Endothelial cell of umbilical vein (primary cell): ENCODE results near the gene ANKS1A. TPM values are rescaled to one million over a fixed set of nuclear protein-coding genes. Genes with fewer than 3 reads are reported as not detected.

Source experiments
- BruUV-seq: library from RNA; stranded (reverse); fragments of 400-500 nt; replicated peaks from 2 replicates; lab custom pipeline; 2021; lab: Mats Ljungman, UMichigan
- CTCF ChIA-PET: fragments of 300-600, 350-600 bp; sonication (Branson Sonifier 250); formaldehyde crosslinking; loops from one replicate; lab custom pipeline; 2021; ENCODE audit warnings: antibody characterized with exemption, inconsistent platforms; lab: Charles Lee
- POLR2A ChIA-PET: fragments of 300-600, 350-600 bp; sonication (Branson Sonifier 250); formaldehyde crosslinking; loops from one replicate; lab custom pipeline; 2021; ENCODE audit warnings: antibody characterized with exemption, inconsistent platforms; lab: Charles Lee
- DNase-seq: peaks from one replicate; pipeline ENCODE4 v3.0.0-alpha.2; 2011; ENCODE audit warnings: low read depth, low spot score
- FAIRE-seq: peaks from 2 replicates; lab custom pipeline; 2011; peaks lifted over from hg19 to GRCh38; lab: Jason Lieb, UNC
- H2AFZ ChIP-seq: 2 replicates; pipeline ENCODE4 v1.6.0; 2012; ENCODE audit warnings: low read depth, low read length, control low read depth, inconsistent platforms
- H3K27ac ChIP-seq: 2 replicates; pipeline ENCODE4 v1.5.1; 2011; ENCODE audit warnings: low read depth, mild to moderate bottlenecking, control low read depth, low read length, moderate library complexity; ENCODE audit not compliant: insufficient read depth
- H3K27me3 ChIP-seq, 2 experiments: 2 replicates each; pipeline versions ENCODE4 v1.6.0 to v1.6.1; 2011; ENCODE audit warnings: low read length in 2 of 2, mixed read lengths in 1 of 2; ENCODE audit not compliant: control insufficient read depth in 2 of 2, insufficient read depth in 2 of 2
- H3K36me3 ChIP-seq, 2 experiments: 2 replicates in 1 of 2; 3 replicates in 1 of 2; pipeline ENCODE4 v1.5.1; 2011; ENCODE audit warnings: low read length in 2 of 2, mild to moderate bottlenecking in 1 of 2, moderate library complexity in 1 of 2; ENCODE audit not compliant: control insufficient read depth in 2 of 2, insufficient read depth in 2 of 2; ENCODE audit errors: extremely low read depth in 1 of 2
- H3K4me1 ChIP-seq: 3 replicates; pipeline ENCODE4 v1.5.1; 2011; ENCODE audit warnings: mild to moderate bottlenecking, low read length; ENCODE audit not compliant: control insufficient read depth, insufficient read depth; ENCODE audit errors: extremely low read depth
- H3K4me2 ChIP-seq: 2 replicates; pipeline ENCODE4 v1.6.1; 2011; ENCODE audit warnings: low read length, control low read depth, mixed read lengths; ENCODE audit not compliant: insufficient read depth
- H3K4me3 ChIP-seq, 3 experiments: fragments of 200-600 bp in 1 of 3; sonication (generic), shearing (Covaris generic) in 1 of 3; replicated peaks in 1 of 3; 2 replicates each; pipeline ENCODE4 v1.5.1; 2011 to 2016; ENCODE audit warnings: control low read depth in 3 of 3, low read length in 3 of 3, mild to moderate bottlenecking in 2 of 3, inconsistent platforms in 1 of 3, low read depth in 1 of 3, moderate library complexity in 1 of 3; ENCODE audit not compliant: insufficient read depth in 1 of 3
- H3K79me2 ChIP-seq: 2 replicates; pipeline ENCODE4 v1.6.0; 2012; ENCODE audit warnings: low read length, inconsistent platforms; ENCODE audit not compliant: control insufficient read depth, insufficient read depth
- H3K9ac ChIP-seq: replicated peaks from 2 replicates; pipeline ENCODE3; 2011; ENCODE audit warnings: low read length, control low read depth; ENCODE audit not compliant: insufficient read depth; ENCODE audit errors: extremely low read depth
- H3K9me1 ChIP-seq: replicated peaks from 3 replicates; pipeline ENCODE4 v1.6.0; 2011; ENCODE audit warnings: mild to moderate bottlenecking, low read length; ENCODE audit not compliant: control insufficient read depth, insufficient read depth; ENCODE audit errors: extremely low read depth
- H3K9me3 ChIP-seq: replicated peaks from 2 replicates; pipeline ENCODE4 v1.5.1; 2012; ENCODE audit warnings: low read length, inconsistent platforms; ENCODE audit not compliant: control insufficient read depth, insufficient read depth
- H4K20me1 ChIP-seq: replicated peaks from 2 replicates; pipeline ENCODE3; 2011; ENCODE audit warnings: mild to moderate bottlenecking, low read length; ENCODE audit not compliant: control insufficient read depth, insufficient read depth; ENCODE audit errors: extremely low read depth
- CTCF ChIP-seq, 2 donors: IDR thresholded peaks; 1 replicate in 1 of 2; 2 replicates in 1 of 2; pipeline ENCODE4 v1.5.1; 2011; ENCODE audit warnings: low read length in 2 of 2, mild to moderate bottlenecking in 2 of 2, moderate library complexity in 2 of 2, control low read depth in 1 of 2, inconsistent platforms in 1 of 2, low read depth in 1 of 2; ENCODE audit not compliant: insufficient read depth in 1 of 2; ENCODE audit errors: extremely low read depth in 1 of 2
- EZH2 ChIP-seq: IDR thresholded peaks from 2 replicates; pipeline ENCODE4 v1.6.1; 2012; ENCODE audit warnings: borderline replicate concordance, low read depth, mild to moderate bottlenecking, moderate library complexity, low read length, inconsistent platforms; ENCODE audit not compliant: severe bottlenecking
- FOS ChIP-seq: IDR thresholded peaks from 2 replicates; pipeline ENCODE4 v1.6.1; 2011; ENCODE audit warnings: mild to moderate bottlenecking, low read length, moderate library complexity, borderline replicate concordance; ENCODE audit not compliant: insufficient read depth
- GATA2 ChIP-seq: IDR thresholded peaks from 2 replicates; pipeline ENCODE4 v1.7.0; 2011; ENCODE audit warnings: low read depth, mild to moderate bottlenecking, moderate library complexity, mixed read lengths, low read length; ENCODE audit not compliant: insufficient read length, insufficient read depth
- JUN ChIP-seq: IDR thresholded peaks from 2 replicates; pipeline ENCODE4 v1.6.1; 2011; ENCODE audit warnings: borderline replicate concordance, low read depth; ENCODE audit not compliant: insufficient read length, insufficient read depth
- MYC ChIP-seq: IDR thresholded peaks from one replicate; pipeline ENCODE4 v1.6.1; 2011; ENCODE audit warnings: mild to moderate bottlenecking, low read depth, low read length
- POLR2A ChIP-seq: IDR thresholded peaks from 2 replicates; pipeline ENCODE4 v1.6.1; 2012; ENCODE audit warnings: low read depth, mild to moderate bottlenecking, control low read depth, low read length
- POLR2AphosphoS5 ChIP-seq: IDR thresholded peaks from 2 replicates; pipeline ENCODE4 v1.6.1; 2012; ENCODE audit warnings: low read depth, mild to moderate bottlenecking, control low read depth, low read length, moderate library complexity; ENCODE audit not compliant: insufficient read depth
- dilution Hi-C: fragments of 300-500 bp; cut with MboI; formaldehyde crosslinking; loops from one replicate; pipeline ENCODE4 v1.15.0; 2019; ENCODE audit warnings: low sequenced_read_pairs; ENCODE audit not compliant: extremely low pct_ligation_motif_present
- intact Hi-C: fragments of 100-400 bp; cut with micrococcal nuclease; formaldehyde crosslinking; loops from one replicate; pipeline ENCODE4 v1.10.0; 2022
- polyA plus RNA-seq, 4 experiments: library from polyadenylated mRNA; depleted of rRNA in 3 of 4; stranded (reverse) in 3 of 4; unstranded in 1 of 4; fragments of >200 nt; gene quantifications; 2 replicates each; pipeline versions ENCODE4 v1.2.1 to v1.2.3, GENCODE V29; 2011 to 2012; ENCODE audit warnings: missing spikeins in 1 of 4
- total RNA-seq: library from RNA; stranded (reverse); gene quantifications from 2 replicates; pipeline ENCODE4 v1.2.3, GENCODE V29; 2021
- TF ChIP-seq, protein P1 (sequence below): IDR thresholded peaks from 2 replicates; pipeline ENCODE4 v1.6.1; 2011; ENCODE audit not compliant: insufficient read depth, insufficient read length

Gene ANKS1A
- total and polyA plus RNA-seq, 2 donors (not counting 3 experiments of a cell fraction or from before 2014, with no cell fraction given), result 8.9 to 26.1 TPM

DNA sequence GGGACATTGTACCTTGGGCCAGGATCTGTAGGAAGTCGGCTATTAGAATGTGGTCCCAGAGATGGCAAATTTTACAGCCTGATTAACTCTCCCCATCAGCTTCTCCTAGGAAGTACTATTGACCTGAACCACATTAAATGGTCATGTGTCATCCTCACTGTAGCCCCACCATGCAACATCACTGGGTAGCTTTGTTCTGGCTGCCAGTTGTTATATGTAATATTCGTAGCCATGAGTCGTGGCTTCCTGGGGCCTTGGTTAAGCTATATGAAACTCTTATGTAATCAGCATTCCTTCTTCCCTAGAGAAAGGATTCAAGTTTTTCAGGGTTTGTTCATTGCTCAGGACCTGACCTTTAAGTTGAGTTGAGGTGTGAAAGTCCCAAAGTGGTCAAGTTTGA, 125.7 kb downstream of the ANKS1A start:
- FAIRE-seq (no peak), DNase-seq (peak; percentile 24)
- intact Hi-C loops (no loop called here), dilution Hi-C loops (no loop called here)
- no TSS peak for BruUV-seq
- TF ChIP-seq POLR2A (no peak), FOS (peak; percentile 36), EZH2 (no peak), POLR2AphosphoS5 (no peak), GATA2 (no peak), CTCF (IDR thresholded peaks at IDR 0.05; ENCODE audit: extremely low read depth in 1 of 2, insufficient read depth in 1 of 2, low read depth in 1 of 2, low read length in 2 of 2) (no peak), JUN (peak; percentile 43), MYC (no peak)
- TF ChIP-seq, protein P1, sequence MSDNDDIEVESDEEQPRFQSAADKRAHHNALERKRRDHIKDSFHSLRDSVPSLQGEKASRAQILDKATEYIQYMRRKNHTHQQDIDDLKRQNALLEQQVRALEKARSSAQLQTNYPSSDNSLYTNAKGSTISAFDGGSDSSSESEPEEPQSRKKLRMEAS, result no peak
- H3K9me1 ChIP-seq, result no peaks in the 10 kb centered on the region
- H3K27ac ChIP-seq, result peak overlapping the region; percentile 32
- no peak overlapping the region for H3K9ac ChIP-seq
- H4K20me1 ChIP-seq, result no peaks in the 10 kb centered on the region
- no peaks in the 10 kb centered on the region for H3K27me3 ChIP-seq
- no peaks in the 10 kb centered on the region for H3K9me3 ChIP-seq
- no peak overlapping the region for H3K4me3 ChIP-seq
- no peak overlapping the region for H3K4me2 ChIP-seq
- no peak overlapping the region for H2AFZ ChIP-seq
- H3K36me3 ChIP-seq, result no peaks in the 10 kb centered on the region
- no peaks in the 10 kb centered on the region for H3K79me2 ChIP-seq
- peaks cover 64% of the 10 kb centered on the region for H3K4me1 ChIP-seq
- ChIA-PET CTCF (interaction anchor here (0.8 to 2.7 kb wide), 6 partner anchors 9 to 125 kb away, joined by 3 to 20 read pairs (median 4); no protein-coding TSS in a partner anchor), POLR2A (no interaction called here)
